Erythroblast (primary cell): ENCODE data around the gene EXO1.

Source experiments
- DNase-seq, 2 experiments: peaks; one replicate each; lab custom pipeline; 2025; lab: John Stamatoyannopoulos, UW
- GATA1 ChIP-seq: IDR thresholded peaks from 2 replicates; pipeline ENCODE4 v1.6.1; 2011; ENCODE audit warnings: low read depth, mild to moderate bottlenecking, control low read depth, low read length, moderate library complexity
- POLR2A ChIP-seq: IDR thresholded peaks from 2 replicates; pipeline ENCODE4 v1.6.1; 2011; ENCODE audit warnings: mild to moderate bottlenecking, low read length

Gene EXO1

DNA sequence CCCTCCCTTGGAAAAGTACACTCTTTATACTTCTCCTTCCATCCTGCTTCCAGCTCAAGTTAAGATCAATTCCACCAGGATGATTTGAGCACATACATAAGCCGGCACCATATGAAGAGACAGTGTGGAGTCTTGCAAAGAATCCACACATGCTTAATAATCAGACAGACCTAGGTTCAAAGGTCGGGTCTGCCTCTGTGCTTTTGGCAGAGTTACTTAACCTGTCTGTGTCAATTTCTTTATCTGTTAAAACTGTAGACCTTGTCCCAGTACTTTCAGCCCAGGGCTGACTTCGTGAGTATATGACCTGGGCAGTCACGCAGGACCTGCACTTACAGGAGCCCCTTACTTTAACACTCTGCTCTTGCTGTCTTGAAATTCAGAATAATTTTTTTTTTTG lies 79.3 kb downstream of the EXO1 start:
- TF ChIP-seq POLR2A: no peak
- no peak for TF ChIP-seq GATA1
- DNase-seq: no peak

DNA sequence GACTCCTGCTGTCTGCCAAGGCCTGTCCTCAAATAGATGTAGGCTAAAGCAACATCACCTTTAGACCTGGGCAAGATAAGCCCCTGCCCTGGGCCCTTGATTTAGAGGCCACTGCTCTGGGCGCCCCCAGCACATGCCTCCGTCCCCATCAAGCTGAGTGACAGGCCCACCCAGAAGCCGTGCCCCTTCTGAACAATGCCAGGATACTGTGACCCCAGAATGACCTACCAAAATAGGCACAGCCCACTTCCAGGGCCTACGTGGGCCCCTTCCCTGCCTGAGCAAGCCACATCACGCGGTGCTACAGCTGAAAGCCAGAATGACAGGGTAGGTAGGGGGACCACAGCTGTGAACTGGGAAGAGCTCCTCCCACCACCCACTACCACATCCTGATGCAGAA lies 84.8 kb downstream of the EXO1 start:
- TF ChIP-seq GATA1: no peak
- no peak for TF ChIP-seq POLR2A
- DNase-seq: no peak

DNA sequence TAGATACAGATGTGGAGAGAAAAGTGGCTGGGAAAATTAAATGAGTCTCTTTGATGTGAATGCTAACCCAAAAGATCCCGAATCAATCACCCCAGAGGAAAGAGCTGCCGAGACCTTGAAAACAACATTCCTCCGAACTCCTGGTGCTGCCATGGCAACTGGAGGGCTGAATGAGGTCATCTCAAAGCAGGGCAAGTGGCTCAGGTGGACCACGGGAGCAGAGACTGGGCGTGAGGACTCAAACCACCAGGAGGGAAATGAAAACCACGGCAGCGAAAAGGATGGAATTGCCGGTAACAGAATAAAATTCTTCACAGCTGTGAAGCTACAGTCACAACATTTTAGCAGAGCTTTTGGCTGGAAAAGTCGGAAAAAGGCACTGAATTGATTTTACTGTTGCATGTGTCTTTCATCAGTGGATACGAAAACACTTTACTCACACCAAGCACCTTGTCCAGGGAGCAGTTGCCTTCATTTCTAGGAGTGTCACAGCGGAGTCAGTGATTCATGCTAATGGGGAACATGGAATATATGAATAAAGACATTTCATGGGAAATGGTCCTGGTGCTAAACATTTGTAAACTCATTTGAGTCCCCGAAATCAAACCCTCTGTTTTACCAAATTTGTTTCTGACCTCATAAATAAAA lies 86.3 kb downstream of the EXO1 start:
- TF ChIP-seq GATA1: no peak
- TF ChIP-seq POLR2A: no peak
- no peak for DNase-seq

GRCh38 chr1:241934866-241935265 lies 86.9 kb downstream of the EXO1 start:
- TF ChIP-seq POLR2A: no peak
- no peak for TF ChIP-seq GATA1

More at GRCh38 chr1:241934866-241935265, 86.9 kb downstream of the EXO1 start:
- DNase-seq: no peak
